PC-9 (cell line): ENCODE measurements around the gene GGCX.

ENCODE experiments used
- CTCF ChIP-seq: fragments of 200-600 bp; sonication (generic); conservative IDR thresholded peaks from 2 replicates; pipeline ENCODE4 v1.6.1; 2017; ENCODE audit warnings: mixed run types, antibody characterized with exemption, mild to moderate bottlenecking, moderate library complexity
- EZH2 ChIP-seq: fragments of 200-600 bp; sonication (generic); IDR thresholded peaks from 2 replicates; pipeline ENCODE4 v1.8.0; 2017; ENCODE audit warnings: antibody characterized with exemption, low read depth

GRCh38 chr2:85550486-85550885 lies 10.8 kb downstream of the GGCX start:
- TF ChIP-seq CTCF (no peak), EZH2 (no peak)
